GM12874 (cell line): ENCODE results near the gene RPS6KB2.

Experiments
- CTCF ChIP-seq: IDR thresholded peaks from 2 replicates; pipeline ENCODE4 v1.5.1; 2011; ENCODE audit warnings: low read depth, mild to moderate bottlenecking, control low read depth, low read length, moderate library complexity; ENCODE audit not compliant: insufficient read depth

Gene RPS6KB2

GRCh38 chr11:67400251-67400941 is 27.9 kb upstream of the RPS6KB2 start:
- no peak for TF ChIP-seq CTCF

GRCh38 chr11:67400942-67401494 is 27.3 kb upstream of the RPS6KB2 start:
- TF ChIP-seq CTCF, result no peak

- TF ChIP-seq CTCF, result peak; percentile 26; the same call in 1 of the 2 replicates
Measured at GRCh38 chr11:67401495-67402191, 26.7 kb upstream of the RPS6KB2 start, which contains the start of gene PPP1CA. PPP1CA (minus strand) TSS chr11:67401858; CDS start chr11:67401782, 76 bp downstream.

GRCh38 chr11:67404515-67405195 is 23.6 kb upstream of the RPS6KB2 start:
- no peak for TF ChIP-seq CTCF

- no peak for TF ChIP-seq CTCF
Measured at GRCh38 chr11:67405196-67405567, 23.1 kb upstream of the RPS6KB2 start.

- TF ChIP-seq CTCF, result no peak
Measured at GRCh38 chr11:67405688-67406339, 22.5 kb upstream of the RPS6KB2 start.

GRCh38 chr11:67406420-67406968 is 21.8 kb upstream of the RPS6KB2 start:
- no peak for TF ChIP-seq CTCF
